ENCODE measurements around the gene RBMS3. TPM values are rescaled to one million over a fixed set of nuclear protein-coding genes. Genes with fewer than 3 reads are reported as not detected.

RBMS3 gene
- polyA plus RNA-seq, 1 donor: 28.5 TPM

DNA sequence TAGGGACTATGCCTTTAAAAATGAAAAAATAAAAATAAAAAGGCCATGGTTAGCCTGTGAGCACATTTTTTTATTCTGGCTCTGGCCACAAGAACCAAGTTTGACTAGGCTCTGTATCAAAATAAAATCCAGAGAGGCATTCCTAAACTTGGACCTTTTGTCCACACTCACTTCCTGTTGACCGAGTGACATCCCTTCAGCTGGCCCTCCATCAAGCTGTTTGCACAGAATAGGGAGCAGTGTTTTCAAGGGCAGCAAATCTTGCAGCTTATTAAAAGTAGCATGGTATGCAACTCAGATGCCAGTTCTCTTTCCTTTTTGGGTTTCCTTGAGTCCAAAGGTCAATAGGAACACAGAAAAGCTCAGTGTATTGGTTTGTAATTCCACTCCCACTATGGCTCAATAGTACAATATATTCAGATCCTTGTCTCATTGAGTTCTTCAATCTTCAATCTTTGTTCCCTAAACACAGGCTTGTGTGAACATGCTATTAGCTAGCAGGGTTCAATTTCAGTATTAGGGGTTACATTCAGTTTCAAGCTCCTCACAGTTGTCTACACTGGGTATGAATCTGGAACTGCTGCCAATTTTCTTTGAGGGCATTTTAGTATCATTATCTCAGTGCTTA is 244.5 kb downstream of the RBMS3 start:
- no peak for DNase-seq (ENCODE audit: low read depth)

DNA sequence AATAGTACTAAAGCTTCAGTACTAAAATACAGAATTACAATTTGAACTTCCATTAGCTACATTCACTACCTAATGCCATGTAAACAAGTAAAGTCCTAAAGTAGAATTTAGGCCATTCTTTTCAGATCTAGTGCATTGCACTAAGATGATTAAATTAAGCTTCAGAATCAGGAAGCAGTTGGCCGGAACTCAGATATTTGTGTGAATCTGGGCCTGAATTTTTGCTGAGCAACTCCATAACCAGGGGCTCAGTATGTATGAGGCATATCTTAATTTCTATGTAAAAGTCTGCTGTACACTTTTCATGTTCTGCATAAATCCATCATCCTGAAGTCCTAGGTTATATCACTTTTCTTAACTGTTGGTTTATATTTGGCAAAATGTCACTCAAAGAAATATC is 246.4 kb downstream of the RBMS3 start:
- no peak for DNase-seq (ENCODE audit: low read depth)

DNA sequence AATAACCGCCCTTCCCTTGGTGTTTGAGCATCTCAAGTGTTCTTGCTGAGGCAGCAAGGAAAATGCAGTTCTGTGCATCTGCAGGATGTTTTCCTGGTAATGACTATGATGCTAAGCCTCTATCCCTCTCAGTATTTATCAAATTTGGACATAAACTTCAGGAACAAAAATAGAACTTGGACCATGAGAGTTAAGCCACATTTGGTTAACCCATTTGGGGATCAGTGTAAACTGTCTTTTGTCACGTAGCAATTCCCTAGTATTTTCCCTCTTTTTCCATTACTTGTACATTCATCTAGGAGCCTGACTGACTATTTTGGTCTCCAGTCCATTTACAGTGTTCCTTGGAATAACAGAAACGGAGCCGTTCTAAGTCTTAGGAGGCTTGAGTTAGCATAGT is 250.8 kb downstream of the RBMS3 start:
- no peak for DNase-seq (ENCODE audit: low read depth)

DNA sequence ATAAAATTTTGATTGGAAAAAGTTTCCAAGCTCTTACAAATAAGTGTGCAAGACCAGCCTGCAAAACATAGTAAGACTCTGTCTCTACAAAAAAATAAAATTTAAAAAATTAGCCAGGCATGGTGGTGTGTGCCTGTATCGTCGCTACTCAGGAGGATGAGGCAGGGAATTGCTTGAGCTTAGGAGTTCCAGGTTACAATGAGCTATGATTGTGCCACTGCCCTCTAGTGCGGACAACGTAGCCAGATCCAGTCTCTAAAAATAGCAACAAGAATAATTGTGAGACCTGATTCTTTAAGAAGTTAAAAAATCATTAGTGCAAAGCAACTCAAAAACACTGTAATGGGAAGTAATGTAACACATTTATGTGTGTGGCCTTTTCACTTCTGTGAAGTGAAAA is 251.6 kb downstream of the RBMS3 start:
- DNase-seq (ENCODE audit: low read depth): no peak

DNA sequence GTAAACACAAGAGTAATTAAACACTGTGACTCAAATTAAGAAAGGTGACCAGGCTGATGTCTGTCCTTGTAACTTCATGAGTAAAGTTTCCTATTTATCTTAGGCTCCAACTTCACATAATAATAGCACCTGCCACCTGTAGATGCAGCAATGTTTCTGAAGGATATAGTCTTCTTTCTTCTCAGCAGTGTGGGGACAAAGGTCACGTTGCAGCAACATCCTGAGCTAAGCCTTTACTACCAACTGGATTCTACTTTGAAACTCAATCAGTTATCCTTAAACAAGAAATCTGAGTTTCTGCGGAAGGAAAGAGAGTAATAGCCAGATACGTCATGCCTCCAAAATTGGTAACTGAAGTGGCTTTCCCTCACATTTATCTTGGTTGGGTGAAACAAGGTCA is 253.1 kb downstream of the RBMS3 start:
- DNase-seq (ENCODE audit: low read depth): no peak

DNA sequence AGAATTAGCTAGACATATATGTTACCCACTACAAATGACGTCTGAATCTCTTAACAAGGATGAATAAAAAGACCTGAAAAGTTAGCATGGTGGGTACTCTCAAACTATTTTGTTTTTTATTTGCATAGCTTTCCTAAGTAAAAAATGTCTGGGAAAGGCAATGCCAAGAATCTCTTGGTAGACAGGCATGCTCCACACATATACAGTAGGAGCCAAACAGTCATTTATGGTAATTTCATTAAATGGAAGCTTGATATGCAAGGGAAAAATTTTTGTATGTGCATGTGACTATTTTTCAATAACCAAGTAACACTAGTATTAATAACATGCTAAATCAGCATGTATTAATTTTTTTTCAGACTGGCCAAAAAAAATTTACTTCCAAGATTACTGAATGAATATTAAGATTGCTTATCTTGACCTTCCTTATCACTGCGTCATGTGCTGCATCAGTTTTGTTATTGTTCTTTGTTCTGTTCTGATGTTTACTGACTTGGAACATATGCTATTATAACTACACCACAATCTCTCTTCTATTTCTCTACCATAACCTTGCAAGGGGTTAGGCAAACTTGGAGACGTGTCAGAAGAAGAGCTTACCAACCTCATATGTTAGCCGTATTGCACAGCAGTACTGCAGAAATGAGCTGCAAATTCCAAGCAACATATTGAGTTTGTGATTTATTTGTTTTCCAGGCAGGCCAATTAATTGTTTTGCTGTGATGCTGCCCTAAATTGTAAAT is 255.3 kb downstream of the RBMS3 start:
- DNase-seq (ENCODE audit: low read depth): no peak

DNA sequence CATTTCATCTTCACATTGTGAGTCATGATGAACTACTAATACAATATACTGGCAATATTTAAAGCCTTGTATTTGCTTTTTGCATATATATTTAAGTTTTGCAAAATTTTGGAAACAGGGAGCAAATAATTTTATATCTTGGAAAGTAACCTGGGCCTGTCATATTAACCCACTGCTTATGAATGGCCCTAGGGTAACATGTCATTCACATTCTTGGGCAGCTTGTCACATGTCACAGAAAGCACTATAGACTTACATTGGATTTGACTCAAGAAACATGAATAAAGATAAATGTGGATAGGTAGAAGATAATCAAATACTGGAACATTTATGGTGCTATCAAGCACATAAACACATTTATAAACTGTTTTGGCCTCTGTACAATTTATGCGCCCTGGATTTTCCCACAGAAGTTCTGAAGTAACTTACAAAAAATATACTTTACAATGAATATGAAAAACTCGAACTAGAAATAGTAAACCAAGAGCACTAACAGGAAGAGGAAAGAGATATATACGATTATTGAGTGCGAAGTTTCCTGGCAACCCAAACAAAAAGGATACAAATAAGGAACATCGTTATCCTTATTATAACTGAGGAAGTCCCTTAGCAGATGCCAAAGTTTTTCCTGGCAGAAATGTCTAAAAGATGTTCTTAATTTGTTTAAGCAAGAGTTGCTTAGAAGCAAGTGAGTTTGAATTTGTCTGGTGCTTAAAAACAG is 257.2 kb downstream of the RBMS3 start:
- DNase-seq (ENCODE audit: low read depth): peak; percentile 93

DNA sequence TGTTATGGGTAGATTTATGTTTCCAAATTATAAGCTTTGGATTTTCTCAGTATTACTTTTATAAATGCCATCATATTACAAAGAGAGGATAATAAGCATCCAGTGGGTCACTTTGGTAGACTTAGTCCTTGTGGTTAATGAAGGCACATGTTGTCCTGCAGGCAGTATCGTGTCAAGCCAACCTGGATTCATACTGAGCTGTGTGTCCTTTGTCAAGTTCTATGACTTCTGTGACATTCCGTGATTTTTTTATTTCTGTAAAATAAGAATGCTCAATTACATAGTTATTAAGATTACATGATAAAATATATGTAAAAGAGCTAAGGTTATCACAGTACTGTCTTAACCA is 257.7 kb downstream of the RBMS3 start:
- DNase-seq (ENCODE audit: low read depth): no peak

DNA sequence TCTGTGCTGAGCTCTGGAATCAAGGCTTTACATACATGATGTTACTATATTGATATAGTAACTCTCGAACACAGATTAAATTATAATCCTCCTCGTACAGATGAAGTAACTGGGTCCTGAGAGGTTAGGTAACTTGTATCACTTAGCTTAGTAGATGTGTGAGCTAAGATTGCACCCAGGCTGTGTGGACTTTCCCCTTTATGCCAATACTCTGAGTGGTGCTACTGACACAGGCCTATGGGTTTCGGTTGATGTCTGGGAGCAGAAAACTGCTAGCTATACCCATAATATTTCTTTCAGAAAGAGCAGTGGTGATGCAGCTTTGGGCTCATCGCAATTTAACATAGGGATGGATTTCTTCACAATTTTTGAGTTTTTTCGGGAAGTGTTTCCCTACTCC is 259.7 kb downstream of the RBMS3 start:
- DNase-seq (ENCODE audit: low read depth): no peak

DNA sequence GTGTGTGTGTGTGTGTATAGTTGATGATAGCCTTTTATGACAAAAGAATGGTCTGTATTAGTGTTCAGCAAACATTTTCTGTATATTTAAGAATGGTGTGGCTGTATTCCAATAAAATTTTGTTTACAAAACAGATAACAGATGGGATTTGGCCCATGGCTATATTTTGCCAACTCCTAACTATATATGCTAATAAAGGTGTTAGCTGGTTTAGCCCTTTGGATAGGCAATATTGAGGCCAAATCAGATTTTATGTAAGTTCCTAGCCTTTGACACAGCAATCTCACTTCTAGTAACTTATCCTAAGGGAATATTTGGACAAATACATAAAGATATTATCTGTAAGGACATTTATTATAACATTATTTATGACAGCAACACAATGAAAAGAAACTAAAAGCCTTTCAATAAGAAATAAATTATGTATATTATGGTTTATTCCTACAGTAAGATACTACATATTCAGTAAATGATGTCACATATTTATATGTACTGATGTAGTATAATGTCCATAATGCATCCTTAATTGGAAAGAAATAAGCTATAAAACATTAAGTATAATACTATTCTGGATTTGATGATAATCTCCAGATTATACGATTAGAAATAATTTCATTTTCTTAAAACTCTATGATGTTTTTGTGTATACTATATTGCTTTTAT is 264.0 kb downstream of the RBMS3 start:
- no peak for DNase-seq (ENCODE audit: low read depth)

DNA sequence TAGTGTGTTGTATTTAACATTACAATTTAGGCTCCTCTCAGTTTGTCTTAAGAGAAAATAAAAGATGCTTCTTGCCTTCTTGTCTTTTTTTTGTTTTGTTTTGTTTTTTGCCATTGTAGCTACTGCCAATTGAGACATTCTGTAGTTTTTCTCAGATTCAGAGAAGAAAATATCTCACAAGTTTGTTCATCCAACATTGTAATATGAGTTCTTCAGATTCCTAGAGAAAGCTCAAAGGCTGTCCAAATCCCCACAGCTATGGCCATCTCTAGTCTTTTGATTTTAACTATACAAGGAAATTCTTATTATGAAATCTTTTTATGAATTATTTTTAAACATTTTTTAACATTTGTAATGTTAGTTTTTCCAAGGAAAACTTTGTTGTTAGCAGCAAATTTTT is 264.7 kb downstream of the RBMS3 start:
- DNase-seq (ENCODE audit: low read depth): no peak

DNA sequence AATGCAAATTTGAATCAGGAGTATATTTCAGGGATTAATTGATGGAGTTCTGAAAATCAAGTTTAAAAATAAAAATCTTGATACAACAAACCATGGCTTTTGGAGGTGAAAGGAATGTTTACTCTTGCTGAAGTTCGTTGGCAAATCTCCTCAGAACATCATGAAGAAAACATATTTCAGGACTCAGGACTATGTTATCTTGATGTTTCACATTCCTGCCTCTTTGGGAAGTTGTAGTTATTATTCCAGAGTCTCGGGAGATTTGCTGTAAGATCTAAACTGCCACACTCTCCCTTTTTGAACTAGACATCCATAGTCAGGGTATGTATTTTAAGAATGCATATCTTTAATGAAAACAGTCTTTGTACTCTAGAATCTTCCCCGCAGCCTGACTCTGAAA is 271.2 kb downstream of the RBMS3 start:
- DNase-seq (ENCODE audit: low read depth): no peak

DNA sequence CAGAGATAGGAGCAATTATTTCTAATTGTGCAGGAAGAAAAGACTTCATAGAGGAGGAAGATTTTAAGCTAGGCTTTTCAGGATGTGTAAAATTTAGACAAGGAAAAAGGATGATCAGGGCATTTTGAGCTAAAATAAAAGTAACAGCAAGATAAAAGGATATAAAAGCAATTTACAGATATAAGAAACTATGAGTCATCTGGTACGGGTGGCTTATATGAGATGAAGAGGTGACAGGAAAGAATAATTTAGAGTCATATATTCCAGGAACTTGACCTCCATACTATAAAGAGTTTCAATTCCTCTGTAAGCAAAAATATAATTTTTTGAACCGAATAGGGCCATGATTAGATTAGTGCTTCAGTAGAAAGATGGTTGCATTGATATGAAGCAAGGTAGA is 273.7 kb downstream of the RBMS3 start:
- DNase-seq (ENCODE audit: low read depth): no peak

DNA sequence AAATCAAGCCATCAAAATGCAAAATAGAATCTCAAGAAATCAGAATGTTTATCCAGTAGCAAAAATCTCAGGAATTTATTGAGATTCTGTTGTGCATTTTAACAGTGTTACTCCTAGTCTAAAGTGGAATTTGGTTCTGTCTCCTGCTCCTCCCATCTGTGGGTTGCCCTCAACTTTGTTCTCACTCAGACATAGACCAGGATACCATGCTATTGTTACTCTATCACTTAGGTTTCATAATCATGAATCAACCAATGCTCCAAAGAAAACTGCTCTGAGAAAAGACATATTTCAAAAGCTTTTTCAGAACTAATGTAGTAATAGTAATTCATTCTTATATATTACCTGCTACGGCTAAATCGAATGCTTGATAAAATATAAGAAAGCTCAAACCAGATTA is 274.7 kb downstream of the RBMS3 start:
- no peak for DNase-seq (ENCODE audit: low read depth)

DNA sequence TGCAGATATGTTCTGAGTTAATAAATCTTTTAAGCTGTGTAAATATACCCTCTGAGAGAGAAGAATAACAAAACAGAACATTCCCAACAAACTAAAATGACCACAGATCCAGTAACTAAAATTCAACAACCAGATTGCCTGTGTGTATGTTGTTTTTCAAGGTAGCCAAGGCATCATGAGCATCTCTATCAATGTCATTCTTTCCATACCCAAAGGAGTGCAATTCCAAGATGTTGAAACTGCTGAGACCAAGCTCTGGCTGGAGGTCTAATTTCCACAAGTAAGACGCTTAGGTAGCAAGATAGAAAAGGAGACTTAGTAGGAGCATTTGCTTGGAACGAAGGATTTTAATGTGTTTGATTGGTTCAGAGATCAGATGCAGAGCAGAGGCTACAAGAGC is 276.3 kb downstream of the RBMS3 start:
- no peak for DNase-seq (ENCODE audit: low read depth)

DNA sequence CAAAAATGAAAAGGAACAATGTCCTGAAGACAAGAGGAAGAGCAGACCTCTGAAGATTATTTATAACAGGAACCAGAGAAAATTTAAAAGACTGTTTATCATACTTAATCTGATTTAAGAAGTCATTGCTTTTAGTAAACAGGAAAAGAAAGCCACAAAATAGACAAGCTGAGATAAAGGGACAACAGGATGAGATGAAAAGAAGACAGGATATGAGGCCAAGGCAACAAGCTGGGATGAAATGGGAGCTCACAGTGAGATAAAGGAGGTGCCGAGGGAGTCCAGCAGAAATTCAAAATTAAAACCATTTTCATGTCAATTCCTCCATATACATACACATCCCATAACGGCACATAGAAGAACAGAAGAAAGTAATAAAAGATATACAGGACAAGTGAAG is 277.0 kb downstream of the RBMS3 start:
- no peak for DNase-seq (ENCODE audit: low read depth)

DNA sequence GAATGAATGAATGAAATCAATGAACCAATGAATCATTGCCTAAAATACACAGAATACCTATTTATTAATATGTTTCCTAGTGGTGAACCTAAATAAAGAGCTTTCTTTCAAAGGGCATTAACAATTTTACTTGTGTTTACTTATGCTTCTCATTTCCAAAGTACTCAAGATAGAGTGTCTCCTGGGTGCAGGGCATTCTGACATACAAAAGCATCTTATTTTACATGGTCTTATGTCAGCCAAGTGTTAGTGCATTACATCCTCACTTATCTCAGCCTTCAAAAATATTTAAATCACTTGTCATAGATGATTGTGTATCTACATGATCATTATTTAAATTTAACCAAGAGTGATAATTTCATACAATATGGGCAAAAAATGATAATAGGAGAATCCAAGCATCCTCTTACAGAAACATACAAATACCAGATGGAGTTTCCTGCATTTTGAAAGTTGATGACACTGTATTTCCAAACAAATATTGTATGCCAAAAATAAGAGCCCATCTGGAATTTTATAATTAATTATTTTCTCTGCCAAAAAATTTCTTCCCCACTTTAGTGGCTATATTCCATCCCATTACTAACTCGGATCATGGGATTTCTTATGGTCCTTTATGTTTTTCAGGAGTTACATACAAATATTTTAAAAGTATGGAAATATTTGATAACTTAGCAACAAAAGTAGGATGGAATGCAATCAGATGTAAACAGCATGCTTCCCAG is 279.0 kb downstream of the RBMS3 start:
- peak; percentile 71 for DNase-seq (ENCODE audit: low read depth)

DNA sequence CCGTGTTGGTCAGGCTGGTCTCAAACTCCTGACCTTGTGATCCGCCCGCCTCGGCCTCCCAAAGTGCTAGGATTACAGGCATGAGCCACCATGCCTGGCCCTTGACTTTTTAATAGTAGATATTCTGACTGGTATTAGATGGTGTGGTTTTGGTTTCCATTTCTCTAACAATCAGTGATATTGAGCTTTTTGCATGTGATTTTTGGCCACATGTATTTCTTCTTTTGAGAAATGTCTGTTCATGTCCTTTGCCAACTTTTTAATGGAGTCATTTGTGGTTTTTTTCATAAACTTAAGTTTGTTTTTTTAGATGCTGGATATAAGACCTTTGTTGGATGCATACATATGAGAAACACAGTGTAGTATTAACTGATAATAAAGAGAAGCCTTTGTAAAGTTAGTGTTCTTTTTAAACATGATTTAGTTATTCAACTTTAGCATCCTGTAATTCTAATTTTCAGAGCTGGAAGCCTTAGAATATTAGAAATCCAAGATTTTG is 280.8 kb downstream of the RBMS3 start:
- no peak for DNase-seq (ENCODE audit: low read depth)

DNA sequence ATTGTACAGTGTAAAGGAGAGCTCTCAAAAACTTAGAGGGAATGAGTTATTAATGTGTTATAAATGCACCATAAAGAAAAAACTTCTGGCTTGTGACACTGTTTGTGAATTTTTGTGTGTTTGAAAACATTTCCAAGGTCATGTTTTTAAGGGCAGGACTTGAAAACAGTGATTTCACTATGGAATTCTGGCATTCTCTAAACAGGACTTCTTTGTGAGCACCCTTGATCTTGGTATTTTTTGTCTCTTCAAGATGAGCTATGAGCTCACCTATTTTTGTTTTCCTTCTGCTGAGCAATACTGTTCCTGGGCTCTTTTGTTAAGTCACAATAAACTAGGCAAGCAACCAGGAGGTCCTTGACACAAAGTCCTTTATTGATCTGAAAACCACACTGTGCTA is 284.4 kb downstream of the RBMS3 start:
- no peak for DNase-seq (ENCODE audit: low read depth)

DNA sequence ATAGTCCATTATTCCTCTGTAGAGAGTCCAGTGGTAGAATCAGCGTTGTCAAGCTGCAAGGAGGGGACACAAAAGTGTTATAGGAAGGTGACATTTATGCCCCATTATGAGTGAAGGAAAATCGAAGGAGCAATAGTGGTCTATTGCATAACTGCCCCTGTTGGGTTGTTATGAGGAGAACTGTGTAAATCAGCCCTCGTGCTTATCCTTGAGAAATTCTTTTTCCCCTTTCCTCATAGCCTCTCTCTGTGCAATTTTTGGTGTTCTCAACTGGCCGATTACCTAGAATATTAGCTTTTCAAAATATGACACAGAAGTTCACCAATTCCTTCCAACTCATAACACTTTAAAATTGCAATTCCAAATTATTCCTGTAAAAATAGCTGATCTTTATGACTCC is 286.6 kb downstream of the RBMS3 start:
- no peak for DNase-seq (ENCODE audit: low read depth)

DNA sequence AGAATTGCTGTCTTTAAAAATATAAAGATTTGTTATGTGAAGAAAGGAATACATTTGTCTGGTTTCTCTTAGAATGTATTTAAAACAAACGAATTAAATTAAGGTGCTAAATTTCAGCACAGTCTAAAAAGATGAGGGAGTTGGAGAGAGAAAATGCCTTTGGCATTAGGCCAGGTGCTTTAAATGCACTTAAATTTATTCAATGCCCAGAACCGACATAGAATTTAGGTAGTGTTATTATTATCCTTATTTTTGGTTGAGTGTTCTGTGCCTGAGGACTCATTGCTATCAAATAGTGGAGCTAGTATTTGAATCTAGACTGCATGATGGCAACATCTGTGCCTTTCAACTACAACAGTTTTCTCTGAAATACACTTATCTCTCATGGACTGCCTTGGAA is 287.5 kb downstream of the RBMS3 start:
- no peak for DNase-seq (ENCODE audit: low read depth)

DNA sequence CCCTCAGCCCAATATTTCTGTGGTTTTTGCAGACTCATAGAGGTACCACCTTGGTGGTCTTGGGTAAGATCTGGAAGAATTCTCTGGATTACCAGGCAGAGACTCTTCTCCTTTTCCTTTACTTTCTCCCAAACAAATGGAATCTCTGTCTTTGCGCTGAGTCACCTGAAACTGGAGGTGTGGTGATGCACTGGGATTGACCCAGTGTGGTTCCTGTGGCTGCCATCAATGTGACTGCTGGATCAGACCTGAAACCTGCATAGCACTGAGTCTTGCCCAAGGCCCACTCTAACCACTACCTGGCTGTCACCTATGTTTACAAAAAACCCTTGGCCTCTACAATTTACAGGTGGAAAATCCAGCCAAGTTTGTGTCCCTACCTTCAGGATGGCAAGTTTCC is 295.3 kb downstream of the RBMS3 start:
- no peak for DNase-seq (ENCODE audit: low read depth)
